RWPE2 (cell line): ENCODE data around the gene VAV1.

ENCODE experiments used
- ATAC-seq: fragments of 200-7000 bp; cut with Tn5 transposase; 3 replicates; pipeline ENCODE4 v1.9.1; 2021; ENCODE audit warnings: low read depth
- DNase-seq: peaks from one replicate; pipeline ENCODE4 v3.0.0-alpha.2; 2020; ENCODE audit warnings: low spot score
- H3K27ac ChIP-seq: fragments of 450-650 bp; 2 replicates; pipeline ENCODE4 v1.5.1; 2017; ENCODE audit warnings: mild to moderate bottlenecking; ENCODE audit not compliant: poor library complexity, severe bottlenecking
- H3K27me3 ChIP-seq: fragments of 250-450 bp; sonication (Bioruptor Pico); 2 replicates; pipeline ENCODE4 v1.5.1; 2021; ENCODE audit warnings: mild to moderate bottlenecking, moderate library complexity; ENCODE audit not compliant: insufficient read depth, poor library complexity, severe bottlenecking
- H3K36me3 ChIP-seq: fragments of 250-450 bp; sonication (Bioruptor Pico); 2 replicates; pipeline ENCODE4 v1.5.1; 2020; ENCODE audit warnings: low read depth, mild to moderate bottlenecking, moderate library complexity
- H3K4me1 ChIP-seq: fragments of 250-450 bp; sonication (Bioruptor Pico); 2 replicates; pipeline ENCODE4 v1.5.1; 2021; ENCODE audit warnings: mild to moderate bottlenecking, moderate library complexity; ENCODE audit not compliant: insufficient read depth, poor library complexity, severe bottlenecking
- H3K4me3 ChIP-seq: fragments of 250-450 bp; sonication (Bioruptor Pico); 2 replicates; pipeline ENCODE4 v1.5.1; 2021; ENCODE audit warnings: mild to moderate bottlenecking, moderate library complexity; ENCODE audit not compliant: severe bottlenecking
- H3K9me3 ChIP-seq: fragments of 250-450 bp; sonication (Bioruptor Pico); 2 replicates; pipeline ENCODE4 v1.5.1; 2021; ENCODE audit warnings: mild to moderate bottlenecking, moderate library complexity; ENCODE audit not compliant: severe bottlenecking
- CTCF ChIP-seq: fragments of 450-650 bp; IDR thresholded peaks from one replicate; pipeline ENCODE4 v1.5.1; 2017; ENCODE audit warnings: mild to moderate bottlenecking, moderate library complexity; ENCODE audit not compliant: poor library complexity, severe bottlenecking

The VAV1 gene

GRCh38 chr19:6847828-6848200 lies 75.3 kb downstream of the VAV1 start:
- Histone ChIP-seq H3K27me3 (no peaks in the 10 kb centered on the region), H3K27ac (no peak overlapping the region), H3K9me3 (no peaks in the 10 kb centered on the region), H3K36me3 (no peaks in the 10 kb centered on the region), H3K4me3 (no peak overlapping the region), H3K4me1 (no peaks in the 10 kb centered on the region)
- ATAC-seq, result no peak
- no peak for TF ChIP-seq CTCF
- DNase-seq, result no peak

GRCh38 chr19:6848986-6849385 lies 76.5 kb downstream of the VAV1 start:
- no peak overlapping the region for H3K27ac ChIP-seq
- H3K27me3 ChIP-seq, result no peaks in the 10 kb centered on the region
- no peaks in the 10 kb centered on the region for H3K4me1 ChIP-seq
- no peak for DNase-seq
- no peak for ATAC-seq
- H3K36me3 ChIP-seq, result no peaks in the 10 kb centered on the region
- no peaks in the 10 kb centered on the region for H3K9me3 ChIP-seq
- no peak for TF ChIP-seq CTCF
- no peak overlapping the region for H3K4me3 ChIP-seq

- Histone ChIP-seq H3K27ac (no peak overlapping the region), H3K36me3 (no peaks in the 10 kb centered on the region), H3K27me3 (no peaks in the 10 kb centered on the region), H3K9me3 (no peaks in the 10 kb centered on the region), H3K4me3 (no peak overlapping the region), H3K4me1 (no peaks in the 10 kb centered on the region)
- no peak for TF ChIP-seq CTCF
- ATAC-seq (no peak), DNase-seq (no peak)
These were observed 77.4 kb downstream of the VAV1 start for GRCh38 chr19:6849876-6850275.

GRCh38 chr19:6851359-6851758 lies 78.9 kb downstream of the VAV1 start:
- no peak for ATAC-seq
- no peaks in the 10 kb centered on the region for H3K36me3 ChIP-seq
- no peak for TF ChIP-seq CTCF

GRCh38 chr19:6852001-6852400 lies 79.5 kb downstream of the VAV1 start:
- H3K4me1 ChIP-seq, result no peaks in the 10 kb centered on the region
- no peak overlapping the region for H3K4me3 ChIP-seq
- DNase-seq (no peak), ATAC-seq (no peak)
- H3K27me3 ChIP-seq, result no peaks in the 10 kb centered on the region
- TF ChIP-seq CTCF, result no peak
- H3K27ac ChIP-seq, result no peak overlapping the region
- H3K9me3 ChIP-seq, result no peaks in the 10 kb centered on the region
- no peaks in the 10 kb centered on the region for H3K36me3 ChIP-seq

More at GRCh38 chr19:6851359-6851758, 78.9 kb downstream of the VAV1 start:
- Histone ChIP-seq H3K27me3 (no peaks in the 10 kb centered on the region), H3K4me3 (no peak overlapping the region), H3K27ac (no peak overlapping the region), H3K9me3 (no peaks in the 10 kb centered on the region), H3K4me1 (no peaks in the 10 kb centered on the region)
- no peak for DNase-seq
